Fibroblast of mammary gland (primary cell): ENCODE results near the gene AIPL1.
A peak's percentile ranks its signal among the peaks of the same experiment; 100 is the strongest.

Experiments used
- DNase-seq: peaks from one replicate; pipeline ENCODE4 v3.0.0-alpha.2; 2010; ENCODE audit warnings: low read depth
- H3K4me3 ChIP-seq: 2 replicates; pipeline ENCODE4 v1.5.1; 2011; ENCODE audit warnings: low read depth, mild to moderate bottlenecking, low read length, moderate library complexity; ENCODE audit not compliant: control insufficient read depth
- CTCF ChIP-seq: conservative IDR thresholded peaks from 2 replicates; pipeline ENCODE4 v1.5.1; 2011; ENCODE audit warnings: low read depth, low read length, inconsistent platforms; ENCODE audit not compliant: control insufficient read depth, insufficient read depth

Gene AIPL1

DNA sequence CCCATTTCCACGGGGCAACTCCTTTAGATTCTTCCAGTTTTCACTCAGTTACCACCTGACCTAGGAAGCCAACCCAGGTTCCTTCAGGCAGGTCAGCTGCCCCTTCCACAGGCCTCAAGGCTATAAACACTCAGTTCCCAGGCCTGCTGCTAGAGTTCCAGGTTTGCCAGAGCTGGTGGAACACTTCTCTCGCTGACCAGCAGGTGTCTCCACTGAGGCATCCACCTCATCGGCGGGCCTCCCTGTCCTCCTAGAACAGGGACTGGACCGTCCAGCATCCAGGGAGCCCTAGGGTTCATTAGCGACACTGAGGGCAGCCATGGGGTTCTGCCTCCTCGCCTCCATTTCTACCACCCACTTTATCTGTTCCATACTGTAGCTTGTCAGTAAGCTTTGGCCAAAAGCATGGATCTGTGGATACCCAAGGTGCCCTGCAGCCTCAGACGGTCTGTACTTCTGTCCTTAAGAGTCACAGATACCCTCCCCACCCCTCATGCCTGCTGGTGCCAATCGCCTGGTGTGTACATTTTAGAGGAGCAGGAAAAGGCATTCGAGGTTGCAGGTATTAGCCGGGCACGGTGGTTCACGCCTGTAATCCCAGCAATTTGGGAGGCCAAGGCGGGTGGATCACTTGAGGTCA, 38.3 kb upstream of the AIPL1 start:
- peak; percentile 97 for TF ChIP-seq CTCF
- peak; percentile 72 for DNase-seq

GRCh38 chr17:6472517-6472916, 37.6 kb upstream of the AIPL1 start:
- DNase-seq, result no peak
- no peak overlapping the region for H3K4me3 ChIP-seq
- TF ChIP-seq CTCF, result no peak

More for the DNA sequence above, 38.3 kb upstream of the AIPL1 start:
- H3K4me3 ChIP-seq, result no peak overlapping the region

DNA sequence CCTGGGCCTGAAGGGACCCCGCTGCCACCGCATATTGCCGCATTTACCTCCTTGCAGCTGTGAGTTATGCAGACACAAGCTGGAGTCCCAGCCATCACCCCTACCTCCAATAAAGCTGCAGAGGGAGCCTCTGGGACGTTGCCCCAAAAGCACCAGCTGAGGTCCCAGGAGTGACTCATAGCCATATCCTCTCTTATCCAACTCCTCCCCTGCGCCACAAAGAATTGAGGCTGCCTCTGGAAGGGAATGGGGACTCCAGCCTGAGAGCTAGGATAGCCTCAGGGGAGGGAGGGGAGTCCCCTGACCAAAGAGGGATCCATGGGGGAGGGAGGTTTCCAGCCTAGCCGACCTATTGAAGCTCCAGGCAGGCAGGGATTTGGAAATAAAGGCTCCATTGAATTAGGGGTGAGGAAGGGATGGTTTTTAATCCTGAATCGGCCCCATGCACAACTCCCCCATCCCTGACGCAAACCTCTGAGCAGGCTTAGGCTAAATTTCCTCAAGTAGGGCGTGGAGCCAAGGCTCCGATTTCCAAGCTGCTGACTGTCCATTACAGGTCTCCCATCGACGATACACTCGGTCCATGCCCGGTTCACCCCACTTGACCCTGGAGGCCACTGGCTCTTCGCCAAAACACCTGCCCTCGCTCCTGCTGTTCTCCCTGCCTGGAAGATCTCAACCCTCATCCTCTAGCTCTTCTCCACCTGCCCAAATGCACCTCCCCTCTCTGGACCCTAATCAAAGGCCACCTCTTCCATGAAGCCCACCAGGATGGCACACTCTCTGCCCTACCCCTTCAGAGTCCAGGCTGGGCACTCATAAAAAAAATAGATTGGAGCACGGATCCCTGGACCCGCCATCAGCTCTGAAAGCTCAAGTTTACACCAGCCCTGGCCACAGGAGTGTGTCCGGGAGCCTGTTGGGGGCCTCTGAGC, 36.9 kb upstream of the AIPL1 start:
- no peak overlapping the region for H3K4me3 ChIP-seq
- TF ChIP-seq CTCF, result no peak
- peak; percentile 61 for DNase-seq

DNA sequence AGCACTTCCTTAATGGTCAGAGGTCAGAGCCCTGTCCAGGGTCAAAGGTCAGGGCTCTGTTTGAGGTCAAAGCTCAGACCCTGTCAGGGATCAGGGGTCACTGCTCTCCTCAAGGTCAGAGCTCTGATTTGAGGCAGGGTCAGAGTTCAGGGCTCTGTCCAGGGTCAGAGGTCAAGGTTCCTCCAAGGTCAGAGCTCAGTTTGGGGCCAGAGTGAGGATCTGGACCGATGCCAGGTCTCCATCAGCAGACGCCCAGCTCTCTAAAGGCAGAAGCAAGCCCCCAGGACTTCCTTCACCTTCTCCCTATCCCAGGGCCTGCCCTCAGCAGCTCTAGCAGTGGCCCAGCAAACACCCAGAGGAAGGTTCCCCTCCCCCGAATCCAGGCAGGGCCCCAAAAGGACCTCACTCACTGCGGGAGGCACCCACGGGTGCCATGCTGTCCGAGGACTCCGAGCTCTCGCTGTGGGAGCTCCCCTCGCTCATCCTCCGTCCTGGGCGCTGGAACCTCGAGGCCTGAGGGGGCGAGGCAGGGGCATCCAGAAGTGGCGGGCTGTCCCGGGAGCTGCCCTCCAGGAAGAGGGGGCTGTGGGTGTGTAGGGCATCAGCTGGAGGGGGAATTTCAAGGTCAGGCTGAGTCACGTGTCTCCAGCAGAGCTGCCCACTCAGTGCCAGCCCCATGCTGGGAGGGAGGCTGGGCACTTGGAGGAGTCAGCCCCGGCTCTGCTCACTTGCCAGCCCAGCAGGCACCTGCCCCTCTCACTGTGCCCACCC, 36.0 kb upstream of the AIPL1 start:
- no peak overlapping the region for H3K4me3 ChIP-seq

GRCh38 chr17:6470146-6470718, 35.3 kb upstream of the AIPL1 start:
- no peak for TF ChIP-seq CTCF
- H3K4me3 ChIP-seq, result no peak overlapping the region
- no peak for DNase-seq

More for the DNA sequence above, 36.0 kb upstream of the AIPL1 start:
- DNase-seq, result no peak
- TF ChIP-seq CTCF, result no peak
